AG04450 (cell line): ENCODE data around the gene SCUBE2. TPM values are rescaled to one million over a fixed set of nuclear protein-coding genes. Genes with fewer than 3 reads are reported as not detected.

Experiments
- CTCF ChIA-PET: fragments of 300-600, 350-600 bp; formaldehyde crosslinking; extraction: SDS; loops from one replicate; lab custom pipeline; 2022; ENCODE audit warnings: antibody characterized with exemption, inconsistent platforms; lab: Charles Lee
- POLR2A ChIA-PET: fragments of 350-600 bp; formaldehyde crosslinking; extraction: SDS; loops from one replicate; lab custom pipeline; 2021; ENCODE audit warnings: antibody characterized with exemption, inconsistent platforms; lab: Yijun Ruan, JAX
- DNase-seq: peaks from one replicate; pipeline ENCODE4 v3.0.0-alpha.2; 2011; ENCODE audit warnings: low read depth, low spot score
- H3K27ac ChIP-seq: one replicate; pipeline ENCODE4 v1.5.1; 2012; ENCODE audit warnings: low read depth, low read length, control low read depth
- H3K27me3 ChIP-seq: one replicate; pipeline ENCODE4 v1.6.0; 2012; ENCODE audit warnings: low read length; ENCODE audit not compliant: control insufficient read depth, insufficient read depth
- H3K4me3 ChIP-seq: 2 replicates; pipeline ENCODE4 v1.5.1; 2011; ENCODE audit warnings: mild to moderate bottlenecking, low read depth, low read length, control low read depth
- H3K9me3 ChIP-seq: 2 replicates; pipeline ENCODE4 v1.5.1; 2012; ENCODE audit warnings: low read length; ENCODE audit not compliant: control insufficient read depth, insufficient read depth
- CTCF ChIP-seq: IDR thresholded peaks from 2 replicates; pipeline ENCODE4 v1.5.1; 2011; ENCODE audit warnings: low read depth, low read length, control low read depth, inconsistent platforms
- polyA minus RNA-seq: library from RNA; depleted of rRNA, polyadenylated mRNA; stranded (reverse); fragments of >200 nt; gene quantifications from 2 replicates; pipeline ENCODE4 v1.2.3, GENCODE V29; 2011; rRNA and poly(A)+ RNA removed
- polyA plus RNA-seq: library from polyadenylated mRNA; depleted of rRNA; stranded (reverse); fragments of >200 nt; gene quantifications from 2 replicates; pipeline ENCODE4 v1.2.3, GENCODE V29; 2011; rRNA removed

Gene SCUBE2
- polyA plus RNA-seq, result 0.91 and 1.3 TPM in 2 replicates
- 1.3 and 2.7 TPM in 2 replicates for polyA minus RNA-seq

- H3K27me3 ChIP-seq, result peaks cover 11% of the 10 kb centered on the region
- ChIA-PET POLR2A (no interaction called here), CTCF (interaction anchor here (0.7 kb wide), 1 partner anchor 30 kb away, joined by 4 read pairs; no protein-coding TSS in a partner anchor)
- H3K27ac ChIP-seq, result no peak within 1 kb of the TSS
- no peak for TF ChIP-seq CTCF
- H3K9me3 ChIP-seq, result no peaks in the 10 kb centered on the region; the same call in 1 of the 2 replicates
- peak within 1 kb of the TSS; percentile 49 for H3K4me3 ChIP-seq
- DNase-seq, result no peak
Measured at GRCh38 chr11:9091044-9091922, at the start of gene SCUBE2. TSS of gene SCUBE2 (minus strand) at chr11:9091599. CDS start at chr11:9091528, 71 bp downstream.

GRCh38 chr11:9141186-9141585 is 49.8 kb upstream of the SCUBE2 start:
- DNase-seq, result no peak
- Histone ChIP-seq H3K4me3 (no peak overlapping the region), H3K9me3 (no peaks in the 10 kb centered on the region), H3K27me3 (no peaks in the 10 kb centered on the region), H3K27ac (no peak overlapping the region)
- TF ChIP-seq CTCF, result no peak
- POLR2A ChIA-PET, result no interaction called here
- CTCF ChIA-PET, result interaction anchor here (0.6 kb wide), 1 partner anchor 305 kb away, joined by 5 read pairs; no protein-coding TSS in a partner anchor

GRCh38 chr11:9139628-9140357 is 48.4 kb upstream of the SCUBE2 start:
- POLR2A ChIA-PET, result no interaction called here
- no peak for TF ChIP-seq CTCF
- CTCF ChIA-PET, result interaction anchor here (0.7 to 3.2 kb wide), 4 partner anchors 86 to 367 kb away, joined by 3 to 22 read pairs (median 4); no protein-coding TSS in a partner anchor
- H3K9me3 ChIP-seq, result no peaks in the 10 kb centered on the region
- no peak overlapping the region for H3K4me3 ChIP-seq
- DNase-seq, result no peak
- H3K27me3 ChIP-seq, result no peaks in the 10 kb centered on the region
- peak overlapping the region; percentile 75 for H3K27ac ChIP-seq

- TF ChIP-seq CTCF, result no peak
- Histone ChIP-seq H3K27ac (peak overlapping the region; percentile 75), H3K4me3 (no peak overlapping the region), H3K27me3 (no peaks in the 10 kb centered on the region), H3K9me3 (no peaks in the 10 kb centered on the region)
- ChIA-PET CTCF (interaction anchor here (0.8 to 3.7 kb wide), 24 partner anchors 10 to 368 kb away, joined by 3 to 123 read pairs (median 7); partner anchors contain the start of genes ASCL3 and NRIP3), POLR2A (interaction anchor here (1.7 to 1.9 kb wide), 2 partner anchors 123 to 175 kb away, joined by 7 to 8 read pairs; partner anchors contain the start of gene TMEM9B)
- peak; percentile 81 for DNase-seq
Measured at GRCh38 chr11:9138612-9139579, 47.5 kb upstream of the SCUBE2 start.
